PFSK-1 (cell line): Measurements from ENCODE around the gene NYAP1.

Experiments used
- POLR2AphosphoS5 ChIP-seq: IDR thresholded peaks from 2 replicates; pipeline ENCODE4 v1.6.1; 2012; ENCODE audit warnings: low read depth, mild to moderate bottlenecking, control low read depth, low read length, moderate library complexity
- REST ChIP-seq, 2 experiments: IDR thresholded peaks; 2 replicates each; pipeline versions ENCODE4 v1.6.1 to v1.8.0; 2011 to 2012; ENCODE audit warnings: low read depth in 2 of 2, low read length in 2 of 2, control low read depth in 1 of 2, inconsistent platforms in 1 of 2, mild to moderate bottlenecking in 1 of 2, moderate library complexity in 1 of 2; ENCODE audit not compliant: insufficient read depth in 1 of 2
- TAF1 ChIP-seq: IDR thresholded peaks from 2 replicates; pipeline ENCODE4 v1.6.1; 2012; ENCODE audit warnings: low read length, control low read depth, borderline replicate concordance; ENCODE audit not compliant: insufficient read depth

- TF ChIP-seq TAF1 (no peak), REST (IDR thresholded peaks at IDR 0.05; ENCODE audit: insufficient read depth in 1 of 2, low read depth in 2 of 2, low read length in 2 of 2) (no peak), POLR2AphosphoS5 (peak; percentile 32; the same call in 1 of the 2 replicates)
These were observed 54.6 kb downstream of the NYAP1 start for GRCh38 chr7:100538348-100538653.
